Sigmoid colon (tissue), 4 donors: ENCODE data around the gene GPR85.

Experiments used
- CTCF ChIP-seq, 4 experiments: fragments of 450-650 bp in 3 of 4; fragments of 200-600 bp in 1 of 4; IDR thresholded peaks; one replicate each; pipeline ENCODE4 v1.5.1; 2016 to 2019; ENCODE audit warnings: antibody characterized with exemption in 4 of 4, mild to moderate bottlenecking in 3 of 4, moderate library complexity in 2 of 4
- EP300 ChIP-seq, 4 donors: sonication (generic); formaldehyde crosslinking; IDR thresholded peaks; one replicate each; pipeline ENCODE4 v1.6.1; 2017; ENCODE audit warnings: antibody characterized with exemption in 4 of 4
- POLR2A ChIP-seq, 2 donors: fragments of 450-650 bp; IDR thresholded peaks; one replicate each; pipeline ENCODE4 v1.6.1; 2016; ENCODE audit warnings: antibody characterized with exemption in 2 of 2, mild to moderate bottlenecking in 2 of 2, moderate library complexity in 2 of 2
- POLR2AphosphoS5 ChIP-seq, 4 donors: sonication (generic); formaldehyde crosslinking; IDR thresholded peaks; one replicate each; pipeline ENCODE4 v1.6.1; 2017; ENCODE audit warnings: antibody characterized with exemption in 4 of 4

DNA sequence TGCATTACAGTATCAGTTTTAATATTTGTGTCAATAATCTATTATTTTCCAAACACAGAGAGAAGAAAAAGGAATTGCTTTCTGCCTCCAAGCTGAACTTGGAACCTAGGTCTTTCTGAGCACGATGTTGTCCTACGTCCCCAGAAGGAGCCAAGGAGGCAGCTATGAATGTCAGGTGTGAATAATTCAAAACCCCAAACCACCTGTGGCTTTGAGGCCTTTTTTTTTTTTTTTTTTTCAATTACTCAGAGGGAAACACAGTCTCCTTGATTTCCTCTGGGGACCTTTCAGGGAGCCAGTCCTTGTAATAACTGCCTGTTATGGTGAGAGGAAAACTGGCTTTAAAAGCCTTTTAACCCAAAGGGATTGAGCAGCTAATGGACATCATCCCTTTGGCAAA, 8.3 kb downstream of the GPR85 start:
- TF ChIP-seq CTCF (IDR thresholded peaks at IDR 0.05) (no peak), POLR2A (IDR thresholded peaks at IDR 0.05) (no peak), POLR2AphosphoS5 (IDR thresholded peaks at IDR 0.05) (no peak), EP300 (IDR thresholded peaks at IDR 0.05) (no peak)
